Measurements from ENCODE around the gene PRICKLE1. TPM values are rescaled to one million over a fixed set of nuclear protein-coding genes. Genes with fewer than 3 reads are reported as not detected.

The PRICKLE1 gene
- total RNA-seq, 2 experiments from 2014 or later: 0.19 TPM; not detected in 1

- Histone ChIP-seq H3K9me3 (ENCODE audit: low read length) (no peaks in the 10 kb centered on the region), H2AFZ (ENCODE audit: low read length) (no peak overlapping the region), H3K27ac (ENCODE audit: low read depth, low read length, poor library complexity, severe bottlenecking) (no peak overlapping the region), H3K9me2 (ENCODE audit: insufficient read depth, low read length) (no peaks in the 10 kb centered on the region), H3K4me1 (ENCODE audit: insufficient read depth, low read length, poor library complexity, severe bottlenecking) (no peaks in the 10 kb centered on the region), H4K20me1 (ENCODE audit: insufficient read depth, low read length) (no peaks in the 10 kb centered on the region), H3K79me2 (ENCODE audit: insufficient read depth, low read depth, low read length) (no peaks in the 10 kb centered on the region), H3K4me3 (ENCODE audit: low read depth, low read length, poor library complexity, severe bottlenecking) (no peak overlapping the region), H3K36me3 (ENCODE audit: insufficient read depth, low read length) (no peaks in the 10 kb centered on the region), H3K4me2 (ENCODE audit: low read length) (no peak overlapping the region)
- TF ChIP-seq CTCF (conservative IDR thresholded peaks at IDR 0.05; ENCODE audit: low read length) (no peak), EZH2phosphoT487 (IDR thresholded peaks at IDR 0.05; ENCODE audit: borderline replicate concordance, low read depth, low read length) (no peak)
- no peak for DNase-seq (ENCODE audit: low spot score)
- BruUV-seq (replicated peaks): no TSS peak
- ChIA-PET CTCF (ENCODE audit: unreplicated experiment) (no interaction called here), POLR2A (no interaction called here)
- intact Hi-C loops (cut with micrococcal nuclease; ENCODE audit: unreplicated experiment): no loop called here
Observed at GRCh38 chr12:42608196-42608825, 18.8 kb upstream of the PRICKLE1 start.

GRCh38 chr12:42607584-42608058 lies 18.1 kb upstream of the PRICKLE1 start:
- no peak overlapping the region for H3K27ac ChIP-seq (ENCODE audit: low read depth, low read length, poor library complexity, severe bottlenecking)
- POLR2A ChIA-PET: no interaction called here
- H3K36me3 ChIP-seq (ENCODE audit: insufficient read depth, low read length): no peaks in the 10 kb centered on the region
- no peak overlapping the region for H2AFZ ChIP-seq (ENCODE audit: low read length)
- DNase-seq (ENCODE audit: low spot score): no peak
- intact Hi-C loops (cut with micrococcal nuclease; ENCODE audit: unreplicated experiment): no loop called here
- no peaks in the 10 kb centered on the region for H3K9me3 ChIP-seq (ENCODE audit: low read length)
- no peak for TF ChIP-seq CTCF (conservative IDR thresholded peaks at IDR 0.05; ENCODE audit: low read length)
- no peak for TF ChIP-seq EZH2phosphoT487 (IDR thresholded peaks at IDR 0.05; ENCODE audit: borderline replicate concordance, low read depth, low read length)
- no peaks in the 10 kb centered on the region for H3K4me1 ChIP-seq (ENCODE audit: insufficient read depth, low read length, poor library complexity, severe bottlenecking)
- no peaks in the 10 kb centered on the region for H3K79me2 ChIP-seq (ENCODE audit: insufficient read depth, low read depth, low read length)
- no peaks in the 10 kb centered on the region for H3K9me2 ChIP-seq (ENCODE audit: insufficient read depth, low read length)
- no peak overlapping the region for H3K4me2 ChIP-seq (ENCODE audit: low read length)
- CTCF ChIA-PET (ENCODE audit: unreplicated experiment): no interaction called here
- H4K20me1 ChIP-seq (ENCODE audit: insufficient read depth, low read length): no peaks in the 10 kb centered on the region
- no peak overlapping the region for H3K4me3 ChIP-seq (ENCODE audit: low read depth, low read length, poor library complexity, severe bottlenecking)
- no TSS peak for BruUV-seq (replicated peaks)

- TF ChIP-seq EZH2phosphoT487 (IDR thresholded peaks at IDR 0.05; ENCODE audit: borderline replicate concordance, low read depth, low read length): no peak
- no peak for TF ChIP-seq CTCF (conservative IDR thresholded peaks at IDR 0.05; ENCODE audit: low read length)
- Histone ChIP-seq H3K4me3 (ENCODE audit: low read depth, low read length, poor library complexity, severe bottlenecking) (no peak overlapping the region), H2AFZ (ENCODE audit: low read length) (no peak overlapping the region), H3K36me3 (ENCODE audit: insufficient read depth, low read length) (no peaks in the 10 kb centered on the region), H3K79me2 (ENCODE audit: insufficient read depth, low read depth, low read length) (no peaks in the 10 kb centered on the region), H3K9me3 (ENCODE audit: low read length) (no peaks in the 10 kb centered on the region), H3K4me2 (ENCODE audit: low read length) (no peak overlapping the region), H4K20me1 (ENCODE audit: insufficient read depth, low read length) (no peaks in the 10 kb centered on the region), H3K9me2 (ENCODE audit: insufficient read depth, low read length) (no peaks in the 10 kb centered on the region), H3K4me1 (ENCODE audit: insufficient read depth, low read length, poor library complexity, severe bottlenecking) (no peaks in the 10 kb centered on the region), H3K27ac (ENCODE audit: low read depth, low read length, poor library complexity, severe bottlenecking) (no peak overlapping the region)
- BruUV-seq (replicated peaks): no TSS peak
- intact Hi-C loops (cut with micrococcal nuclease; ENCODE audit: unreplicated experiment): no loop called here
- ChIA-PET POLR2A (interaction anchor here (0.8 kb wide), 1 partner anchor 1015 kb away, joined by 3 read pairs; no protein-coding TSS in a partner anchor), CTCF (ENCODE audit: unreplicated experiment) (no interaction called here)
- DNase-seq (ENCODE audit: low spot score): no peak
Observed at GRCh38 chr12:42606471-42606870, 16.9 kb upstream of the PRICKLE1 start.
